Measurements from ENCODE around the gene KLHL7. TPM values are rescaled to one million over a fixed set of nuclear protein-coding genes. Genes with fewer than 3 reads are reported as not detected.

Gene KLHL7
- total and polyA plus RNA-seq, 8 donors = 5.4 to 13.4 (median 9.1) TPM

GRCh38 chr7:23115991-23116390, 10.4 kb downstream of the KLHL7 start:
- no peak for DNase-seq
- no peak for ATAC-seq
- WGBS, 2 donors = 79% methylated on average over 2 of the region's 2 CpGs
- Histone ChIP-seq H3K36me3 (no peaks in the 10 kb centered on the region), H3K9me3 (no peaks in the 10 kb centered on the region), H3K27ac (no peak overlapping the region), H3K27me3 (no peaks in the 10 kb centered on the region), H3K4me1 (no peaks in the 10 kb centered on the region), H3K4me3 (no peak overlapping the region)
- TF ChIP-seq, protein P1, sequence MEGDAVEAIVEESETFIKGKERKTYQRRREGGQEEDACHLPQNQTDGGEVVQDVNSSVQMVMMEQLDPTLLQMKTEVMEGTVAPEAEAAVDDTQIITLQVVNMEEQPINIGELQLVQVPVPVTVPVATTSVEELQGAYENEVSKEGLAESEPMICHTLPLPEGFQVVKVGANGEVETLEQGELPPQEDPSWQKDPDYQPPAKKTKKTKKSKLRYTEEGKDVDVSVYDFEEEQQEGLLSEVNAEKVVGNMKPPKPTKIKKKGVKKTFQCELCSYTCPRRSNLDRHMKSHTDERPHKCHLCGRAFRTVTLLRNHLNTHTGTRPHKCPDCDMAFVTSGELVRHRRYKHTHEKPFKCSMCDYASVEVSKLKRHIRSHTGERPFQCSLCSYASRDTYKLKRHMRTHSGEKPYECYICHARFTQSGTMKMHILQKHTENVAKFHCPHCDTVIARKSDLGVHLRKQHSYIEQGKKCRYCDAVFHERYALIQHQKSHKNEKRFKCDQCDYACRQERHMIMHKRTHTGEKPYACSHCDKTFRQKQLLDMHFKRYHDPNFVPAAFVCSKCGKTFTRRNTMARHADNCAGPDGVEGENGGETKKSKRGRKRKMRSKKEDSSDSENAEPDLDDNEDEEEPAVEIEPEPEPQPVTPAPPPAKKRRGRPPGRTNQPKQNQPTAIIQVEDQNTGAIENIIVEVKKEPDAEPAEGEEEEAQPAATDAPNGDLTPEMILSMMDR (IDR thresholded peaks at IDR 0.05) = no peak
- intact Hi-C loops (cut with DNase I) = loop anchor here in 1 of 3 donors (10.0 kb wide), 1 partner anchor 59 kb away; no protein-coding TSS in a partner anchor
- FAIRE-seq = no peak

DNA sequence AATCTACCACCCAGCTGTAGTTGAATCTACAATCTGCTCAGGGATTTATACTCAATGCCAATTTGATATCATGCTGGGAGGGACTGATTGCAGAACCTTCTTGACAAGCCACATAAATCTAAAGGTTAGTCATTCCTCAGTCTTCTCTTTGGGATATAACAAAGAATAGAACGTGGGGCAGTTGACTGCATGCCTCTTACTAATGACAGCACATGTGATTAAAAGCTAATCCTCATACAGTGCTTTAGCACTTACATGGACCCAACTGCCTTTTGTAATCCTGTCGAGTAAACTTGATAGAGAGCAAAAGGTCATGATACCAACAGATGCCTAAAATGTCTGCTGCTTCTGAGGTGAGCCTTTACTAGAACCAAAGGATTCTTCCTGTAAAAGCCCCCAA, 12.3 kb downstream of the KLHL7 start:
- H3K27me3 ChIP-seq = no peaks in the 10 kb centered on the region
- no peak overlapping the region for H3K27ac ChIP-seq
- intact Hi-C loops (cut with DNase I) = loop anchor here in 1 of 3 donors (10.0 kb wide), 1 partner anchor 57 kb away; no protein-coding TSS in a partner anchor
- ATAC-seq (no peak), FAIRE-seq (no peak), DNase-seq (no peak)
- no peaks in the 10 kb centered on the region for H3K36me3 ChIP-seq
- no peak overlapping the region for H3K4me3 ChIP-seq
- 42 to 44% methylated on average over 2 of the region's 2 CpGs for WGBS, 2 donors
- H3K9me3 ChIP-seq = no peaks in the 10 kb centered on the region
- peaks cover 0 to 5% (median under 1%) of the 10 kb centered on the region in 3 donors for H3K4me1 ChIP-seq
- TF ChIP-seq, protein P1 (IDR thresholded peaks at IDR 0.05) = no peak

DNA sequence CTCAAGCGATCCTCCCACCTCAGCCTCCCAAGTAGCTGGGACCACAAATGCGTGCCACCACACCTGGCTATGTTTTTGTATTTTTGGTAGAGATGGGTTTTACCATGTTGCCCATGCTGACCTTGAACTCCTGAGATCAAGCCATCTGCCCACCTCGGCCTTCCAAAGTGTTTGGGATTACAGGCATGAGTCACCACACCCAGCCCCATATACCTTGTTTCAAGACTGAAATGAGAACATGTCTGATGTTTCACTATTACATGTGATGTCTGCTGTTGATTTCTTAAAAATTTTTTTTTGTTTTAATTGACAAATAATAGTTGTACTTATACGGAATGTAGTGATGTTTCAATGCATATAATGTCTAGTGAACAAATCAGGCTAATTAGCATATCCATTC, 14.5 kb downstream of the KLHL7 start:
- no peaks in the 10 kb centered on the region for H3K9me3 ChIP-seq
- H3K36me3 ChIP-seq = no peaks in the 10 kb centered on the region
- intact Hi-C loops (cut with DNase I) = no loop called here
- no peak for FAIRE-seq
- TF ChIP-seq, protein P1 (IDR thresholded peaks at IDR 0.05) = no peak
- no peak for DNase-seq
- H3K4me3 ChIP-seq = no peak overlapping the region
- WGBS, 2 donors = 86 to 87% methylated on average over 4 of the region's 4 CpGs
- H3K27me3 ChIP-seq = no peaks in the 10 kb centered on the region
- H3K27ac ChIP-seq = no peak overlapping the region
- peaks cover 0 to 14% (median 3%) of the 10 kb centered on the region in 3 donors for H3K4me1 ChIP-seq
- ATAC-seq = no peak

DNA sequence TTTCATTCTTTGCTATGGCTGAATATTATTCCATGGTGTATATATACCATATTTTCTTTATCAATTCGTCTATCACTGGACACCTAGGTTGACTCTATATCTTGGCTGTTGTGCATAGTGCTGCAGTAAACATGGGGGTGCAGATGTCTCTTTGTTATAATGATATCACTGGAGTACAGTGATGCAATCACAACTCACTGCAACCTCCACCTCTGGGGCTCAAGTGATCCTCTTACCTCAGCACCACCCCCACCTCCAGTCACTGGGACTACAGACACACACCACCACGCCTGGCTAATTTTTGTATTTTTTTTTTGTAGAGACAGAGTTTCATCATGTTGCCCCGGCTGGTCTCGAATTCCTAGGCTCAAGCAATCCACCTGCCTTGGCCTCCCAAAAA, 15.6 kb downstream of the KLHL7 start:
- TF ChIP-seq, protein P1 (IDR thresholded peaks at IDR 0.05) = no peak
- WGBS, 2 donors = 92 to 93% methylated on average over 4 of the region's 4 CpGs
- DNase-seq = no peak

DNA sequence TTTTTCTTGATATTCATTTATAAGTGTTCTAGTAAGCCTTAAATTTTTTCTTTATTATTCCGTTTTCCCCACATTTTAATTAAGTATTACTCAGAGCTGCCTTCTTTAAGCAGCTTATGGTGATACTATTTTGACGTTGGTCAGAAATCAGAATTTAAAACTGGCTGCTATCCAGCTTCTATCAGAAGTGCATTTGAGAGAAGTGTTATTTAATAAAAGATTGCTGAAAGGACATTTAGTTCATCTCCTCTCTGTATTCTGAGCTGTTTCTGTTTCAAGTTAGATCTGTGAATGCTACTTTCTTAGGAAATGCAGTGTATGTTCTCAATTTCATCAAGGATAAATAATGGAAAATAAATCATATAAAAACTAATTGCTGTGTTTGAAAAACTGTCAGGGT, 17.4 kb downstream of the KLHL7 start:
- intact Hi-C loops (cut with DNase I) = no loop called here
- no peak for FAIRE-seq
- Histone ChIP-seq H3K4me1 (peaks cover 0 to 14% (median 3%) of the 10 kb centered on the region in 3 donors), H3K4me3 (no peak overlapping the region), H3K27ac (no peak overlapping the region), H3K27me3 (no peaks in the 10 kb centered on the region), H3K9me3 (no peaks in the 10 kb centered on the region), H3K36me3 (peaks cover 0 to 5% (median 0%) of the 10 kb centered on the region in 3 donors)
- no peak for ATAC-seq
- TF ChIP-seq, protein P1 (IDR thresholded peaks at IDR 0.05) = no peak
- DNase-seq = no peak
- WGBS, 2 donors = 58 to 74% methylated on average over 2 of the region's 2 CpGs

More for the DNA sequence above, 15.6 kb downstream of the KLHL7 start:
- Histone ChIP-seq H3K27ac (no peak overlapping the region), H3K36me3 (no peaks in the 10 kb centered on the region), H3K4me1 (peaks cover 0 to 14% (median 3%) of the 10 kb centered on the region in 3 donors), H3K9me3 (no peaks in the 10 kb centered on the region), H3K27me3 (no peaks in the 10 kb centered on the region), H3K4me3 (no peak overlapping the region)
- no peak for ATAC-seq
- intact Hi-C loops (cut with DNase I) = no loop called here
- no peak for FAIRE-seq
